T-helper 2 cell treated with Interferon-gamma antibody and Interleukin-4, amounts not matched to agents 5 μg/mL and 100 μg/mL, for 36 hours (primary cell): ENCODE measurements around the gene PALLD.
A peak's percentile ranks its signal among the peaks of the same experiment; 100 is the strongest.
"Not testable (repeated sequence)": the region's sequence is repeated elsewhere in the genome, so short reads cannot be mapped to it uniquely, and the experiment has no call there.

Source experiments
- DNase-seq: peaks from one replicate; pipeline ENCODE4 v3.0.0; 2021; ENCODE audit warnings: low spot score
- H3K27ac Mint-ChIP-seq: one replicate; pipeline ENCODE4 v1.8.0; 2021; ENCODE audit warnings: mild to moderate bottlenecking, mixed read lengths
- H3K27me3 Mint-ChIP-seq: one replicate; pipeline ENCODE4 v1.8.0; 2021; ENCODE audit warnings: low read depth, mixed read lengths
- H3K36me3 Mint-ChIP-seq: one replicate; pipeline ENCODE4 v1.8.0; 2021; ENCODE audit warnings: low read depth, mixed read lengths
- H3K4me1 Mint-ChIP-seq: one replicate; pipeline ENCODE4 v1.8.0; 2021; ENCODE audit warnings: low read depth, mixed read lengths
- H3K4me3 Mint-ChIP-seq: one replicate; pipeline ENCODE4 v1.8.0; 2022; ENCODE audit warnings: mild to moderate bottlenecking, moderate library complexity, mixed read lengths
- H3K9me3 Mint-ChIP-seq: one replicate; pipeline ENCODE4 v1.8.0; 2021; ENCODE audit warnings: mixed read lengths

PALLD gene

DNA sequence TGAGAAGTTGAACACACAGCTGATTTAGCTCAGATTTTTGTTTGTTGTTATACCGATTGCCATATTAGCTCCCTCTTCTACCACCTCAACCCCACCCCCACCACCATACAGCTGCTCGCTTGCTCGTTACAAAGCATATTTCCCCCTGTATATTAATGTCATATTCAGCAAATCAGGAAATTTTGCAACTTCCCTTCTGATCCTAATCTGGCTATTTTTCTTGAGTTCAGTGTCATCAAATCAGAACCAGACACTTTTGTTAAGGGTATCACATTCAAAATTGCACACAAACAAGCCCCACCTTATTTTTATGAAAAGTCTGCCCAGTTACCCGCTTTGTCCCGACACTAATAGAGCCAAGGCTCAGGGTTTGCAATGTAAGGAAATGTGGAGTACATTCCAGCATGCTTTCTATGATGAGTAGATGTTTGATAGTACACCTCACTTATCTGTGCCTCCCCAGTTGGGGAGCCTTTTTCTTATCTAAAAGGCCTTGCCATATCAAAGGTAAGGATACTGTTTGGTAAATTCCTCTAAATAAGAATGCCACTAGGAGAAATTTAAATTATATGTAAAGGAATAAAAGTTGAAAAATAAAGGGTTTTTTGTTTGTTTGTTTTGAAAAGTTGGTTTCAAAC, 301.0 kb downstream of the PALLD start:
- Mint-ChIP-seq H3K4me1 (peaks cover 1% of the 10 kb centered on the region), H3K36me3 (no peaks in the 10 kb centered on the region), H3K9me3 (no peaks in the 10 kb centered on the region), H3K27me3 (peaks cover 19% of the 10 kb centered on the region), H3K4me3 (no peak overlapping the region), H3K27ac (no peak overlapping the region)
- DNase-seq: no peak

DNA sequence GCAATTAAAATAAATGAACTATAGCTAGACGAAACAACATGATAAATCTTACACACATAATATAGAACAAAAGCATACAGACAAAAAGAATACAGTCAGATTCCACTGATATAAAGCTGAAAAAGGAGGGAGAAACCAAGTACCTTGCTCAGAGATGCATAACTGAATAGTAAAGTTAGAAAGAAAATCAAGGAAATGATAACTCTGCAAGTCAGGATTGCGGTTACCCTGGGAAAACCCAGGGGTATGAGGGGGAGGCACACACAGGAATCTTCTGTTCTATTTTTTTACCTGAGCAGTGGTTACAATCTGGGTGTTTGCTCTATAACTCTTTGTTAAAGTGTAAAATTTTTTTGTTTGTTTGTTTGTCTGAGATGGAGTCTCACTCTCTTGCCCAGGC, 304.1 kb downstream of the PALLD start:
- peaks cover 19% of the 10 kb centered on the region for H3K27me3 Mint-ChIP-seq
- no peaks in the 10 kb centered on the region for H3K9me3 Mint-ChIP-seq
- H3K4me1 Mint-ChIP-seq: no peaks in the 10 kb centered on the region
- H3K36me3 Mint-ChIP-seq: no peaks in the 10 kb centered on the region
- no peak overlapping the region for H3K27ac Mint-ChIP-seq
- no peak overlapping the region for H3K4me3 Mint-ChIP-seq
- DNase-seq: no peak

DNA sequence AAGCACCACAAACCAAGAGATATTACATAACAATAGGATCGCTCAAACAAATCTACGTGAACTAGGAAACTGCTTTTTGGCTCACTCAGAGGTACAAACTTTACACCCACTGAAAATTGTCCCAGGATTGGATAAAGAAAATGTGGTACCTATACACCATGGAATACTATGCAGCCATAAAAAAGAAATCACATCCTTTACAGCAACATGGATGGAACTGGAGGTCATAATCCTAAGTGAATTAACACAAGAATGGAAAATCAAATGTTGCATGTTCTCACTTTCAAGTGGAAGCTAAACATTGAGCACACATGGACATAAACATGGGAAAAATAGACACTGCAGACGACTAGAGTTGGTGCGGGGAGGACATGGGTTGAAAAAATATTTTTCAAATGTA, 305.4 kb downstream of the PALLD start:
- H3K36me3 Mint-ChIP-seq: no peaks in the 10 kb centered on the region
- no peaks in the 10 kb centered on the region for H3K9me3 Mint-ChIP-seq
- H3K27ac Mint-ChIP-seq: no peak overlapping the region
- H3K27me3 Mint-ChIP-seq: peaks cover 14% of the 10 kb centered on the region
- H3K4me3 Mint-ChIP-seq: no peak overlapping the region
- DNase-seq: no peak
- no peaks in the 10 kb centered on the region for H3K4me1 Mint-ChIP-seq

DNA sequence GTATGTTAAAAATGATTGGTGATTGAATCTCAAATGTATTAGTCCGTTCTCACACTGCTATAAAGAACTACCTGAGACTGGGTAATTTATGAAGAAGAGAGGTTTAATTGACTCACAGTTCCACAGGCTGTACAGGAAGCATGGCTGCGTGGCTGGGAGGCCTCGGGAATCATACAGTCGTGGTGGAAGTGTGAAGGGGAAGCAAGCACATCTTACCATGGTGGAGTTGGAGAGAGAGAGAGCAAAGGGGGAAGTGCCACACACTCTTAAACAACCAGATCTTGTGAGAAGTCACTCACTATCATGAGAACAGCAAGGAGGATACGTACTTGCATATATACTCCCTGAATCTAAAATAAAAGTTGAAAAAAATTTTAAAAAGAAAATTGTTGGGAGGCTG, 306.2 kb downstream of the PALLD start:
- DNase-seq, H3K27me3 Mint-ChIP-seq, H3K27ac Mint-ChIP-seq, H3K4me1 Mint-ChIP-seq, H3K4me3 Mint-ChIP-seq, H3K9me3 Mint-ChIP-seq, H3K36me3 Mint-ChIP-seq: not testable (repeated sequence)

DNA sequence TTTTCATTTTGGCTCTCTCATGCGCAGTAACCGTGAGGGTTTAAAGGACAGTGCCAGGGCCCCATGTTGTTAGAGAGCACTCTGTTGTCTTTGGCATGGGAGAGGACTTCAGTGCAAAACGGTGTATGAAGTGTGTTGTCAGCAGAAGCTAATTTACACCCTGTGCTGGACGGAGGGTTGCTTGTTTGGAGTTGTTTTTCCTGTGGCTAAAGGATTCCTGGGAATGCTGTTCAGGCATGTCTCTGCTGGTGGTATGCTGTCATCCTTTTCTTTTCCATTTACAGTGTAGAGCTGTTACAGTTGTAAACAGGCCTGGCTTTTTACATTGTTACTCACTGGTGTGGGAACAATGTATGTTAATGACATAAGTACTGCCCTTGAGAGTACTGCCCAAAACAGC, 306.9 kb downstream of the PALLD start:
- Mint-ChIP-seq H3K9me3 (no peaks in the 10 kb centered on the region), H3K27ac (no peak overlapping the region), H3K4me3 (no peak overlapping the region), H3K27me3 (peaks cover 8% of the 10 kb centered on the region), H3K36me3 (no peaks in the 10 kb centered on the region), H3K4me1 (no peaks in the 10 kb centered on the region)
- no peak for DNase-seq

DNA sequence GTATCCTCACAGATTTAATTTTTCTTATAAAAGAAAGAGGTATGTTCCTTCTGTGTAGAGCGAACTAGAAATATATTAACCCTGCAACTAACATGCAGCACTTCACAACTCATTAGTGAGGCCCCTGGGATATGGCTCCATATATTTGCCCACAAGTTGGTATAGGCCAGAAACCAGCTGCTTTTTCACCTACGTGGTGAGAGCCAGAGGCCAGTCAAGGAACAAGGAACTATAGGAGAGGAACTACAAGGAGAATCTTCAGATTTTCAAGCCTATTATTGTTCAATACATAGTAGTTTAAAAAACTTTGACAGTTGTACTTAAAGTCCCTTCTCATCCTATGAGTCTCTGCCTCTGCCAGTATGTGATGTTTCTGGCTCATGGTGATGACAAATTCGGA, 307.3 kb downstream of the PALLD start:
- Mint-ChIP-seq H3K4me1 (no peaks in the 10 kb centered on the region), H3K9me3 (no peaks in the 10 kb centered on the region), H3K36me3 (no peaks in the 10 kb centered on the region), H3K27me3 (peaks cover 7% of the 10 kb centered on the region), H3K27ac (no peak overlapping the region), H3K4me3 (no peak overlapping the region)
- no peak for DNase-seq

DNA sequence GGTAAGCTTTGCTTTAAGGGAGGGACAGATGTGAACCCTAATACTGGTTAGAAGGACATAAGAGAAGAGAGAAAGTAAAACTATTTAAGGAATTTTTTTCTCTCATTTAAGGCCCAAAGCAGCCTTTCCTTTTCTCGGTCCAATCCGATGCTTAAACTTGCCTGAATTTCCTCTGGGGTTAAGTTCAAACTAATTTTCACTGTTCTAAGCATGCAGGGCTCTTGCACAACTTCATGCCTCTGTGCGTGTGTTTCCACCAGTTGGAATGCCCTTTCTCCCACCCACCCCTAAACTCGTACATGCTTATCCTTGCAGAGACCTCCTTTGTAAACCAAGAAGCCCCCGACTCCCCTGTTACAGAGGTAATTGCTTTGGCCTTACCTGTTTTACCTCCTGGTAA, 308.5 kb downstream of the PALLD start:
- no peaks in the 10 kb centered on the region for H3K36me3 Mint-ChIP-seq
- no peak for DNase-seq
- H3K27ac Mint-ChIP-seq: no peak overlapping the region
- H3K27me3 Mint-ChIP-seq: peaks cover 8% of the 10 kb centered on the region
- no peaks in the 10 kb centered on the region for H3K4me1 Mint-ChIP-seq
- no peaks in the 10 kb centered on the region for H3K9me3 Mint-ChIP-seq
- H3K4me3 Mint-ChIP-seq: no peak overlapping the region

DNA sequence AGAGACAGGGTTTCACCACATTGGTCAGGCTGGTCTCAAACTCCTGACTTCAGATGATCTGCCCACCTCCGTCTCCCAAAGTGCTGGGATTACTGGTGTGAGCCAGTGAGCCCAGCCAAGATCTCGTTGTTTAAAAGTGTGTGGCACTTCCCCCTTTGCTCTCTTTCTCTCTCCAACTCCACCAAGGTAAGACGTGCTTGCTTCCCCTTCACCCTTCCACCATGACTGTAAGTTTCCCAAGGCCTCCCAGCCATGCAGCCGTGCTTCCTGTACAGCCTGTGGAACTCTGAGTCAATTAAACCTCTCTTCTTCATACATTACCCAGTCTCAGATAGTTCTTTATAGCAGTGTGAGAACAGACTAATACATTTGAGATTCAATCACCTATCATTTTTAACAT, 309.4 kb downstream of the PALLD start:
- H3K4me3 Mint-ChIP-seq, H3K27me3 Mint-ChIP-seq, H3K27ac Mint-ChIP-seq, H3K36me3 Mint-ChIP-seq, H3K9me3 Mint-ChIP-seq, H3K4me1 Mint-ChIP-seq, DNase-seq: not testable (repeated sequence)

DNA sequence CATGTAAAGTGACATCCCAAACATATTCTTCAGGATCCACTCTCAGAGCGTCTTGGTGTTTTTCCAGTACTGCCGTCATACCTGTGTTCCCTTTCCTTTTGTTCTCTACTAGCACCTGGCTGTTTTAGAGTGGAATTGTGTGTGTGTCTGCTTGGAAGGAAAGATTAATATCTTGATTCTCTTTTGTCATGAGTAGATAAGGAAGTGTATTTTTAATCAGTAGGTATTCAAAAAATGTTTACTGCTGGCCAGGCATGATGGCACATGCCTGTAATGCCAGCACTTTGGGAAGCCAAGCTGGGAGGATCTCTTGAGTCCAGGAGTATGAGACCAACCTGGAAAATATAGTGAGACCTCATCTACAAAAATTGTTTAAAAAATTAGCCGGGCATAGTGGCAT, 314.4 kb downstream of the PALLD start:
- Mint-ChIP-seq H3K9me3 (no peaks in the 10 kb centered on the region), H3K4me3 (no peak overlapping the region), H3K27me3 (peaks cover 30% of the 10 kb centered on the region), H3K36me3 (no peaks in the 10 kb centered on the region), H3K27ac (no peak overlapping the region), H3K4me1 (no peaks in the 10 kb centered on the region)
- no peak for DNase-seq

DNA sequence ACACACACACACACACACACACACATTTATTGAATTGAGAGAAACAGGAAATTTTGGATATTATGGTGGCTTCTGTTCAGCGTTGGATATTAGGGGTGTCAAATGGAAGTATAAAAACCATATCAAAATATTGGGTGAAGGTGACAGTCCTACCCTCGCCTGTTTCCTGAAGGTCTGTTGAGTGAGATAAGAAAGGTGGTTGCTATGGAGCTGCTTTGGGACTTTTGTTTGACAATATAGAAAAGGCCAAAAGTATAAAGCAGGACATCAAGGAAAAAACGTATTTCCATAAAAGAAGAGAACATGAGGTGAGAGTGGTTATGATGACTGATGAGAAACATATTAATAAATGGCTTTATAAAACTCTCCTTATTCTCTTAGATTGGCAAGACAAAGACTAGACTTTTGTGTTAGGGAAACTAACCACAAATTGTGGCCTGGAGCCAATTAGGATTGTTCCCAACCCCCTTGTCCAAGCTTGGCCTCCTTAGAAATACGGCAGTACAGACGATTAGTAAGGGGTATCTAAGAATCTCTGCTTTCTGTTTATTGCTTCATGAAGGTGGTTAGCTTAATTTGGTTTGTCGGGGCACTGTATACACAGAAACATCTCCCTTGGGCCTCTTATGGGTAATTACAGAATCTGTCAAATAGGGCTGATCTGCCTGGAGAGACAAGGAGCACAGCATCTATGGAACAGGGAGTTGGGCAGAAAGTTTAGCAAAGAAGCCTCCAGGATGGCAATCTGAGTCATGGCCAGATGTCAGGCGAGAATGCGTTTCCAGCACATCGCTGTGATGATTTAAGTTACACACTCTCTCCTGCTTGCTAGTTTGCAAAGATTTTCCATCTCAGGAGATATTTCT, 315.2 kb downstream of the PALLD start:
- no peaks in the 10 kb centered on the region for H3K36me3 Mint-ChIP-seq
- no peaks in the 10 kb centered on the region for H3K9me3 Mint-ChIP-seq
- peaks cover 8% of the 10 kb centered on the region for H3K4me1 Mint-ChIP-seq
- H3K27ac Mint-ChIP-seq: no peak overlapping the region
- H3K27me3 Mint-ChIP-seq: peaks cover 37% of the 10 kb centered on the region
- no peak overlapping the region for H3K4me3 Mint-ChIP-seq
- DNase-seq: no peak

DNA sequence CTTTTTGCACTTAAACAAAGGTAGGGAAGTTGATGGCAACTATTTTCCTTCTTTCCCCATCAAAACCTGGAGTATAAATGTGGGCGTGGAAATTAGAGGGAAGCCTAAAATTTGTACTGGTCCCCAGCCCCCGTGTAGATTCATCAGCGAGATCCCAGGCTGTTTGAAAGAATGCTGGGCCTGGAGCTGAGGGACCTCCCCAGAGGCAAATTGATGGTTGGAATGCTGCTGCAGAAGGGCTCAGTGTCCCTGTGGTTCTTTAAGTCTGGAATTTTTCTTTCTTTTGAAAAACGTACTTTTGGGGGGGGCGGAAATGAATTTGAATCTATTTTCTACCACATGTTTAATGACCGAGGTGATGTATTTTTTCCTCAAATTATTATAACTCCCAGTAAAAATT, 316.0 kb downstream of the PALLD start:
- DNase-seq: no peak
- H3K36me3 Mint-ChIP-seq: no peaks in the 10 kb centered on the region
- H3K4me1 Mint-ChIP-seq: peaks cover 12% of the 10 kb centered on the region
- peaks cover 44% of the 10 kb centered on the region for H3K27me3 Mint-ChIP-seq
- H3K4me3 Mint-ChIP-seq: no peak overlapping the region
- H3K27ac Mint-ChIP-seq: no peak overlapping the region
- H3K9me3 Mint-ChIP-seq: no peaks in the 10 kb centered on the region

DNA sequence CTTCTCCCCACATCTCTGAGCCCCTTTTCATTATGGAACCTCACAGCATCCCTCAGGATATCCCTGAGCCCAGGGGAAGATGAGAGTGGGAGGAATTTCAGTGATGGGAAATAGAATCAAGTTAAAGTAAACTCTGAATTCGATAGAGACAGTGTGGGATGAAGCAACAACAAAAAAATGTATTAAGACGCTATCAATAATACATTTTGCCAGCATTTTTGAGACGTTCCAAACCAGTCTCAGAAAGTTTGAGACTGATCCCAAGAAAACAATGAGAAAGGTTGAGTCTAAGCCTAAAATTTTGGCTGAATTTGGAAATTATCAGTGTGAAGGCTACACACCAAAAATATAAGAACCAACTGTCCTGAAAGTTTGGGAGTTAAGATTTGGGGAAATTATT, 317.0 kb downstream of the PALLD start:
- H3K27ac Mint-ChIP-seq: no peak overlapping the region
- no peak overlapping the region for H3K4me3 Mint-ChIP-seq
- H3K9me3 Mint-ChIP-seq: no peaks in the 10 kb centered on the region
- peaks cover 49% of the 10 kb centered on the region for H3K27me3 Mint-ChIP-seq
- peaks cover 12% of the 10 kb centered on the region for H3K4me1 Mint-ChIP-seq
- H3K36me3 Mint-ChIP-seq: no peaks in the 10 kb centered on the region
- DNase-seq: no peak

DNA sequence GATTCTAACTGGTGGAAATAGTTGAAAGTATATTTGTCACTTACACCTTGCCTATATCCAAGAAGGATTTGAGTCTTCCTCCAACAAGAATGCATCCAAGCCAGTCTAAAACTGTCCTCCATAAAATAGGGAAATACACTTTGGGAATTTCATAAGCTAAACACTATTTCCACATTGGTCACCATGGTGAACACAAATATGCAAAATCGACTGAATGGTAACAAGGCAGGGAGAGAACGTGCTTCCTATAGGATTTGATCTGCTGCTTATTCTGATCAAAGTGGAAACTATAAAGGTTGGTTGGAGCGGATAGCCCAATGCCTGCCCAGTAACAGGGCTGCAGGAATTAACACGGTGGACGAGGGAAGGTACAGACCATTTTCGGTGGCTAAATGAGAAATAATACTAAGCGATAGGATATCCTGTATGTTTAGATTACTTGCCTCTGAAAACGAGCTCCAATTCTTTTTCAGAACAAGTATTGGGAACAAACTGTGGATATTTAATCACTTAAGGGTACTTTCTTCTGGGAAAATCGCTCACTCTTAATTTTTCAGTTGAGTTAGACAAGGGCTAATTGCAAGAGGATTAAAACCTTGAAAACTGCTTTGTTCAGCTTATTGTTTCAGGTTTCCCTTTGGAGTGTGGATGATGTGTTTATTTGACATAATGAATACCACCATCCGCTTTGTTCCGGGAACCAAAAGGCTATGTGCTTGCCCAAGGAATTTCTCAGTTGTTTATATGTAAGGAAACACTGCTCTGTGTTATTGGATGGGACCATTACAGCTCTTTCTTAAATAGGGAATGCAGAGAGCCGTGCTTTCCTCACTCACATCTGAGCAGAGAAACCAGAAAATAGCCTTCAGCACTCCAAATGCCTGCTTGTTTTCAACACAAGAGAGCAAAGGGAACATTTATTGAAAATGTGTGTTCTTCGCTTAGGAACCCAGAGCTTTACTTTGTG, 318.8 kb downstream of the PALLD start:
- Mint-ChIP-seq H3K36me3 (no peaks in the 10 kb centered on the region), H3K27ac (no peak overlapping the region), H3K4me1 (peaks cover 12% of the 10 kb centered on the region), H3K4me3 (no peak overlapping the region), H3K9me3 (no peaks in the 10 kb centered on the region), H3K27me3 (peaks cover 56% of the 10 kb centered on the region)
- DNase-seq: no peak

DNA sequence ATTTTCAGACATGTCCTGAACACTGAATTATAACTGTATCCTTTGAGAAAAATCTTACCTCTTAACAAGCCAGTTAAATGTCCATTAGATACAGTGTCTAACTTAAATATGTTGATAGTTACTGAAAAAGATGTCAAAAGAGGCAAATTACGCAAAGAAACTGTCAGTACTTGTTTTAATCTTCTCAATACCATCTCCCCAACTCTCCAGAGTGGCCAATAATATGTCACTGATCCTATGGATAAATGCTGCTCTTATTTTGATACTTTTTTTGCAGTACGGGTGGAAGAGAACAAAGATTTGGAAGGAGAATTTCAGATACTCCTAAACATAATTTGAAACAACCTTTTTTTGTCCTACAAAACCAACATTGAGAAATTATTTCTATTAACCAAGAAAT, 320.5 kb downstream of the PALLD start:
- peaks cover 51% of the 10 kb centered on the region for H3K27me3 Mint-ChIP-seq

More for the DNA sequence above, 320.5 kb downstream of the PALLD start:
- Mint-ChIP-seq H3K27ac (no peak overlapping the region), H3K9me3 (no peaks in the 10 kb centered on the region), H3K4me1 (peaks cover 12% of the 10 kb centered on the region), H3K36me3 (no peaks in the 10 kb centered on the region), H3K4me3 (peak overlapping the region; percentile 65)
- DNase-seq: no peak
